ENCODE measurements around the gene FLACC1.

DNA sequence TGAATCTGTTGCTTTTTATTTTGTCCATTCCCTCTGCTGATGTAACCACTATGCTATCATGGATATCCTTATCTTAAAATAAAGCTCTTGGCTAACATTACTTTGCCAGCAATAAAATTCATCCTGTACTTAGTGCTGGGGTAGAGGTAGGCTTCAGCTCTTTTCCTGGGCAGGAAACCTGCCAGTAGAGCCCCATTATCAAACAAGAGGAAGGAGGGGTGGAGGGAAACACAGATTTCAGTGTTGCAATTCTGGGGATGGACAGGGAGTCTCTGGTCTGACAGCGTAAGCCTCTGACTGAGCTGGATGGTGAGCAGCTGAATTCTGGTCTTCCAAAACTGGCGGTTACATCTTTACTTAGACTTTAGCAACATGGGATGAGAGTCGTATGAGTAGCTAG is 49.3 kb downstream of the FLACC1 start:
- TF ChIP-seq EZH2 (IDR thresholded peaks at IDR 0.05; ENCODE audit: low read depth, unreplicated experiment) (no peak), POLR2AphosphoS5 (IDR thresholded peaks at IDR 0.05; ENCODE audit: low read depth) (no peak), ZNF114 (CRISPR knock-in tag; IDR thresholded peaks at IDR 0.05) (no peak), JUNB (IDR thresholded peaks at IDR 0.05; ENCODE audit: unreplicated experiment) (no peak), EZH2phosphoT487 (IDR thresholded peaks at IDR 0.05; ENCODE audit: unreplicated experiment) (no peak), STAT1 (IDR thresholded peaks at IDR 0.05; ENCODE audit: unreplicated experiment) (no peak), CREB1 (CRISPR knock-in tag; IDR thresholded peaks at IDR 0.05; ENCODE audit: low read depth) (no peak), NANOG (IDR thresholded peaks at IDR 0.05; ENCODE audit: borderline replicate concordance) (no peak)
- TF ChIP-seq, protein P1, sequence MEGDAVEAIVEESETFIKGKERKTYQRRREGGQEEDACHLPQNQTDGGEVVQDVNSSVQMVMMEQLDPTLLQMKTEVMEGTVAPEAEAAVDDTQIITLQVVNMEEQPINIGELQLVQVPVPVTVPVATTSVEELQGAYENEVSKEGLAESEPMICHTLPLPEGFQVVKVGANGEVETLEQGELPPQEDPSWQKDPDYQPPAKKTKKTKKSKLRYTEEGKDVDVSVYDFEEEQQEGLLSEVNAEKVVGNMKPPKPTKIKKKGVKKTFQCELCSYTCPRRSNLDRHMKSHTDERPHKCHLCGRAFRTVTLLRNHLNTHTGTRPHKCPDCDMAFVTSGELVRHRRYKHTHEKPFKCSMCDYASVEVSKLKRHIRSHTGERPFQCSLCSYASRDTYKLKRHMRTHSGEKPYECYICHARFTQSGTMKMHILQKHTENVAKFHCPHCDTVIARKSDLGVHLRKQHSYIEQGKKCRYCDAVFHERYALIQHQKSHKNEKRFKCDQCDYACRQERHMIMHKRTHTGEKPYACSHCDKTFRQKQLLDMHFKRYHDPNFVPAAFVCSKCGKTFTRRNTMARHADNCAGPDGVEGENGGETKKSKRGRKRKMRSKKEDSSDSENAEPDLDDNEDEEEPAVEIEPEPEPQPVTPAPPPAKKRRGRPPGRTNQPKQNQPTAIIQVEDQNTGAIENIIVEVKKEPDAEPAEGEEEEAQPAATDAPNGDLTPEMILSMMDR (conservative IDR thresholded peaks at IDR 0.05; ENCODE audit: low read depth in 2 of 2) = no peak
- TF ChIP-seq, protein P2, sequence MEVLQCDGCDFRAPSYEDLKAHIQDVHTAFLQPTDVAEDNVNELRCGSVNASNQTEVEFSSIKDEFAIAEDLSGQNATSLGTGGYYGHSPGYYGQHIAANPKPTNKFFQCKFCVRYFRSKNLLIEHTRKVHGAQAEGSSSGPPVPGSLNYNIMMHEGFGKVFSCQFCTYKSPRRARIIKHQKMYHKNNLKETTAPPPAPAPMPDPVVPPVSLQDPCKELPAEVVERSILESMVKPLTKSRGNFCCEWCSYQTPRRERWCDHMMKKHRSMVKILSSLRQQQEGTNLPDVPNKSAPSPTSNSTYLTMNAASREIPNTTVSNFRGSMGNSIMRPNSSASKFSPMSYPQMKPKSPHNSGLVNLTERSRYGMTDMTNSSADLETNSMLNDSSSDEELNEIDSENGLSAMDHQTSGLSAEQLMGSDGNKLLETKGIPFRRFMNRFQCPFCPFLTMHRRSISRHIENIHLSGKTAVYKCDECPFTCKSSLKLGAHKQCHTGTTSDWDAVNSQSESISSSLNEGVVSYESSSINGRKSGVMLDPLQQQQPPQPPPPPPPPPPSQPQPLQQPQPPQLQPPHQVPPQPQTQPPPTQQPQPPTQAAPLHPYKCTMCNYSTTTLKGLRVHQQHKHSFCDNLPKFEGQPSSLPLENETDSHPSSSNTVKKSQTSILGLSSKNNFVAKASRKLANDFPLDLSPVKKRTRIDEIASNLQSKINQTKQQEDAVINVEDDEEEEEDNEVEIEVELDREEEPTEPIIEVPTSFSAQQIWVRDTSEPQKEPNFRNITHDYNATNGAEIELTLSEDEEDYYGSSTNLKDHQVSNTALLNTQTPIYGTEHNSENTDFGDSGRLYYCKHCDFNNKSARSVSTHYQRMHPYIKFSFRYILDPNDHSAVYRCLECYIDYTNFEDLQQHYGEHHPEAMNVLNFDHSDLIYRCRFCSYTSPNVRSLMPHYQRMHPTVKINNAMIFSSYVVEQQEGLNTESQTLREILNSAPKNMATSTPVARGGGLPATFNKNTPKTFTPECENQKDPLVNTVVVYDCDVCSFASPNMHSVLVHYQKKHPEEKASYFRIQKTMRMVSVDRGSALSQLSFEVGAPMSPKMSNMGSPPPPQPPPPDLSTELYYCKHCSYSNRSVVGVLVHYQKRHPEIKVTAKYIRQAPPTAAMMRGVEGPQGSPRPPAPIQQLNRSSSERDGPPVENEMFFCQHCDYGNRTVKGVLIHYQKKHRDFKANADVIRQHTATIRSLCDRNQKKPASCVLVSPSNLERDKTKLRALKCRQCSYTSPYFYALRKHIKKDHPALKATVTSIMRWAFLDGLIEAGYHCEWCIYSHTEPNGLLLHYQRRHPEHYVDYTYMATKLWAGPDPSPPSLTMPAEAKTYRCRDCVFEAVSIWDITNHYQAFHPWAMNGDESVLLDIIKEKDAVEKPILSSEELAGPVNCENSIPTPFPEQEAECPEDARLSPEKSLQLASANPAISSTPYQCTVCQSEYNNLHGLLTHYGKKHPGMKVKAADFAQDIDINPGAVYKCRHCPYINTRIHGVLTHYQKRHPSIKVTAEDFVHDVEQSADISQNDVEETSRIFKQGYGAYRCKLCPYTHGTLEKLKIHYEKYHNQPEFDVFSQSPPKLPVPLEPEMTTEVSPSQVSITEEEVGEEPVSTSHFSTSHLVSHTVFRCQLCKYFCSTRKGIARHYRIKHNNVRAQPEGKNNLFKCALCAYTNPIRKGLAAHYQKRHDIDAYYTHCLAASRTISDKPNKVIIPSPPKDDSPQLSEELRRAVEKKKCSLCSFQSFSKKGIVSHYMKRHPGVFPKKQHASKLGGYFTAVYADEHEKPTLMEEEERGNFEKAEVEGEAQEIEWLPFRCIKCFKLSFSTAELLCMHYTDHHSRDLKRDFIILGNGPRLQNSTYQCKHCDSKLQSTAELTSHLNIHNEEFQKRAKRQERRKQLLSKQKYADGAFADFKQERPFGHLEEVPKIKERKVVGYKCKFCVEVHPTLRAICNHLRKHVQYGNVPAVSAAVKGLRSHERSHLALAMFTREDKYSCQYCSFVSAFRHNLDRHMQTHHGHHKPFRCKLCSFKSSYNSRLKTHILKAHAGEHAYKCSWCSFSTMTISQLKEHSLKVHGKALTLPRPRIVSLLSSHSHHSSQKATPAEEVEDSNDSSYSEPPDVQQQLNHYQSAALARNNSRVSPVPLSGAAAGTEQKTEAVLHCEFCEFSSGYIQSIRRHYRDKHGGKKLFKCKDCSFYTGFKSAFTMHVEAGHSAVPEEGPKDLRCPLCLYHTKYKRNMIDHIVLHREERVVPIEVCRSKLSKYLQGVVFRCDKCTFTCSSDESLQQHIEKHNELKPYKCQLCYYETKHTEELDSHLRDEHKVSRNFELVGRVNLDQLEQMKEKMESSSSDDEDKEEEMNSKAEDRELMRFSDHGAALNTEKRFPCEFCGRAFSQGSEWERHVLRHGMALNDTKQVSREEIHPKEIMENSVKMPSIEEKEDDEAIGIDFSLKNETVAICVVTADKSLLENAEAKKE (CRISPR knock-in tag; IDR thresholded peaks at IDR 0.05) = no peak
- TF ChIP-seq, protein P3, sequence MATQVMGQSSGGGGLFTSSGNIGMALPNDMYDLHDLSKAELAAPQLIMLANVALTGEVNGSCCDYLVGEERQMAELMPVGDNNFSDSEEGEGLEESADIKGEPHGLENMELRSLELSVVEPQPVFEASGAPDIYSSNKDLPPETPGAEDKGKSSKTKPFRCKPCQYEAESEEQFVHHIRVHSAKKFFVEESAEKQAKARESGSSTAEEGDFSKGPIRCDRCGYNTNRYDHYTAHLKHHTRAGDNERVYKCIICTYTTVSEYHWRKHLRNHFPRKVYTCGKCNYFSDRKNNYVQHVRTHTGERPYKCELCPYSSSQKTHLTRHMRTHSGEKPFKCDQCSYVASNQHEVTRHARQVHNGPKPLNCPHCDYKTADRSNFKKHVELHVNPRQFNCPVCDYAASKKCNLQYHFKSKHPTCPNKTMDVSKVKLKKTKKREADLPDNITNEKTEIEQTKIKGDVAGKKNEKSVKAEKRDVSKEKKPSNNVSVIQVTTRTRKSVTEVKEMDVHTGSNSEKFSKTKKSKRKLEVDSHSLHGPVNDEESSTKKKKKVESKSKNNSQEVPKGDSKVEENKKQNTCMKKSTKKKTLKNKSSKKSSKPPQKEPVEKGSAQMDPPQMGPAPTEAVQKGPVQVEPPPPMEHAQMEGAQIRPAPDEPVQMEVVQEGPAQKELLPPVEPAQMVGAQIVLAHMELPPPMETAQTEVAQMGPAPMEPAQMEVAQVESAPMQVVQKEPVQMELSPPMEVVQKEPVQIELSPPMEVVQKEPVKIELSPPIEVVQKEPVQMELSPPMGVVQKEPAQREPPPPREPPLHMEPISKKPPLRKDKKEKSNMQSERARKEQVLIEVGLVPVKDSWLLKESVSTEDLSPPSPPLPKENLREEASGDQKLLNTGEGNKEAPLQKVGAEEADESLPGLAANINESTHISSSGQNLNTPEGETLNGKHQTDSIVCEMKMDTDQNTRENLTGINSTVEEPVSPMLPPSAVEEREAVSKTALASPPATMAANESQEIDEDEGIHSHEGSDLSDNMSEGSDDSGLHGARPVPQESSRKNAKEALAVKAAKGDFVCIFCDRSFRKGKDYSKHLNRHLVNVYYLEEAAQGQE (IDR thresholded peaks at IDR 0.05; ENCODE audit: unreplicated experiment) = no peak
- TF ChIP-seq, protein P4, sequence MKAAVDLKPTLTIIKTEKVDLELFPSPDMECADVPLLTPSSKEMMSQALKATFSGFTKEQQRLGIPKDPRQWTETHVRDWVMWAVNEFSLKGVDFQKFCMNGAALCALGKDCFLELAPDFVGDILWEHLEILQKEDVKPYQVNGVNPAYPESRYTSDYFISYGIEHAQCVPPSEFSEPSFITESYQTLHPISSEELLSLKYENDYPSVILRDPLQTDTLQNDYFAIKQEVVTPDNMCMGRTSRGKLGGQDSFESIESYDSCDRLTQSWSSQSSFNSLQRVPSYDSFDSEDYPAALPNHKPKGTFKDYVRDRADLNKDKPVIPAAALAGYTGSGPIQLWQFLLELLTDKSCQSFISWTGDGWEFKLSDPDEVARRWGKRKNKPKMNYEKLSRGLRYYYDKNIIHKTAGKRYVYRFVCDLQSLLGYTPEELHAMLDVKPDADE (IDR thresholded peaks at IDR 0.05) = no peak
